PC-3 (cell line): ENCODE results near the gene MRPS34.

ENCODE experiments used
- CTCF ChIP-seq: fragments of 300-600 bp; sonication (generic); conservative IDR thresholded peaks from 2 replicates; pipeline ENCODE4 v1.5.1; 2017; ENCODE audit warnings: antibody characterized with exemption, low read depth, mild to moderate bottlenecking, low read length
- EZH2 ChIP-seq: fragments of 300-600 bp; sonication (generic); IDR thresholded peaks from one replicate; pipeline ENCODE4 v1.6.1; 2017; ENCODE audit warnings: antibody characterized with exemption, mild to moderate bottlenecking, low read length; ENCODE audit not compliant: unreplicated experiment

- TF ChIP-seq CTCF (no peak), EZH2 (no peak)
These were observed 7.1 kb upstream of the MRPS34 start for GRCh38 chr16:1779741-1780676.
